GM21786 (cell line): ENCODE data around the gene RBM10.
"Not testable (repeated sequence)": the region's sequence is repeated elsewhere in the genome, so short reads cannot be mapped to it uniquely, and the experiment has no call there.

Source experiments
- ATAC-seq: cut with Tn5 transposase; IDR thresholded peaks from one replicate; pipeline ENCODE4 v1.9.1; 2021; ENCODE audit not compliant: unreplicated experiment

Gene RBM10

GRCh38 chrX:47144626-47145394 lies at the start of gene RBM10, which contains the start of gene NDUFB11:
RBM10 (plus strand) TSS chrX:47145221; CDS start chrX:47147482, 2,261 bp downstream.
NDUFB11 (minus strand) TSS chrX:47144702; CDS start chrX:47144679, 23 bp downstream.
- ATAC-seq: peak; percentile 86

- no peak for ATAC-seq
Observed at GRCh38 chrX:47097018-47097417, 48.0 kb upstream of the RBM10 start.

GRCh38 chrX:47098338-47099094 lies 46.5 kb upstream of the RBM10 start:
- ATAC-seq: no peak

GRCh38 chrX:47101206-47101605 lies 43.8 kb upstream of the RBM10 start:
- ATAC-seq: no peak

- ATAC-seq: not testable (repeated sequence)
Observed at GRCh38 chrX:47110936-47111615, 33.9 kb upstream of the RBM10 start.

GRCh38 chrX:47112316-47112954 lies 32.6 kb upstream of the RBM10 start:
- ATAC-seq: no peak

- ATAC-seq: not testable (repeated sequence)
Observed at GRCh38 chrX:47116551-47117110, 28.4 kb upstream of the RBM10 start.

- not testable (repeated sequence) for ATAC-seq
Observed at GRCh38 chrX:47124466-47124865, 20.6 kb upstream of the RBM10 start.

- ATAC-seq: peak; percentile 97
Observed at GRCh38 chrX:47129157-47129898, 15.7 kb upstream of the RBM10 start.

GRCh38 chrX:47129899-47130358 lies 15.1 kb upstream of the RBM10 start:
- ATAC-seq: no peak

GRCh38 chrX:47133493-47133892 lies 11.5 kb upstream of the RBM10 start:
- no peak for ATAC-seq

- not testable (repeated sequence) for ATAC-seq
Observed at GRCh38 chrX:47135650-47136049, 9.4 kb upstream of the RBM10 start.

GRCh38 chrX:47138171-47138570 lies 6.8 kb upstream of the RBM10 start:
- ATAC-seq: no peak

- peak; percentile 9 for ATAC-seq
Observed at GRCh38 chrX:47143894-47144625, 961 bp upstream of the RBM10 start.

- ATAC-seq: no peak
Observed at GRCh38 chrX:47145395-47146120, 537 bp downstream of the RBM10 start.

GRCh38 chrX:47146121-47146935 lies 1.3 kb downstream of the RBM10 start:
- ATAC-seq: no peak

- ATAC-seq: no peak
Observed at GRCh38 chrX:47146936-47147859, 2.2 kb downstream of the RBM10 start.
